NCI-H1092 (cell line): ENCODE results near the gene KRT9.
"Not testable (repeated sequence)": the region's sequence is repeated elsewhere in the genome, so short reads cannot be mapped to it uniquely, and the experiment has no call there.

Experiments
- DNase-seq: peaks from one replicate; lab custom pipeline; 2025; lab: John Stamatoyannopoulos, UW

Gene KRT9

GRCh38 chr17:41579484-41580243 is 7.8 kb upstream of the KRT9 start:
- DNase-seq = peak; percentile 70

GRCh38 chr17:41578971-41579370 is 7.1 kb upstream of the KRT9 start:
- DNase-seq = no peak

- DNase-seq = no peak
Observed at GRCh38 chr17:41578538-41578937, 6.7 kb upstream of the KRT9 start.

GRCh38 chr17:41576740-41577139 is 4.9 kb upstream of the KRT9 start:
- not testable (repeated sequence) for DNase-seq

- no peak for DNase-seq
Observed at GRCh38 chr17:41575336-41575735, 3.5 kb upstream of the KRT9 start.

- no peak for DNase-seq
Observed at GRCh38 chr17:41567317-41567716, 4.5 kb downstream of the KRT9 start.

- DNase-seq = no peak
Observed at GRCh38 chr17:41565338-41565737, 6.5 kb downstream of the KRT9 start.

- no peak for DNase-seq
Observed at GRCh38 chr17:41563607-41564170, 8.2 kb downstream of the KRT9 start.

- DNase-seq = no peak
Observed at GRCh38 chr17:41561554-41561953, 10.3 kb downstream of the KRT9 start.

GRCh38 chr17:41559548-41559947 is 12.3 kb downstream of the KRT9 start:
- no peak for DNase-seq

- DNase-seq = no peak
Observed at GRCh38 chr17:41556931-41557330, 14.9 kb downstream of the KRT9 start.

GRCh38 chr17:41556306-41556705 is 15.6 kb downstream of the KRT9 start:
- no peak for DNase-seq

GRCh38 chr17:41555105-41555887 is 16.6 kb downstream of the KRT9 start:
- DNase-seq = no peak

GRCh38 chr17:41553987-41554680 is 17.7 kb downstream of the KRT9 start:
- no peak for DNase-seq

- no peak for DNase-seq
Observed at GRCh38 chr17:41553176-41553575, 18.7 kb downstream of the KRT9 start.

- DNase-seq = no peak
Observed at GRCh38 chr17:41552455-41552854, 19.4 kb downstream of the KRT9 start.

- no peak for DNase-seq
Observed at GRCh38 chr17:41551365-41551764, 20.5 kb downstream of the KRT9 start.

GRCh38 chr17:41549596-41550039 is 22.2 kb downstream of the KRT9 start:
- no peak for DNase-seq

- peak; percentile 65 for DNase-seq
Observed at GRCh38 chr17:41548844-41549595, 22.8 kb downstream of the KRT9 start.

GRCh38 chr17:41547921-41548843 is 23.7 kb downstream of the KRT9 start:
- DNase-seq = no peak
